ENCODE measurements around the gene GADD45GIP1. TPM values are rescaled to one million over a fixed set of nuclear protein-coding genes. Genes with fewer than 3 reads are reported as not detected.

GADD45GIP1 gene
- total RNA-seq, 2 donors from 2014 or later, result 16.1 to 41.9 TPM

DNA sequence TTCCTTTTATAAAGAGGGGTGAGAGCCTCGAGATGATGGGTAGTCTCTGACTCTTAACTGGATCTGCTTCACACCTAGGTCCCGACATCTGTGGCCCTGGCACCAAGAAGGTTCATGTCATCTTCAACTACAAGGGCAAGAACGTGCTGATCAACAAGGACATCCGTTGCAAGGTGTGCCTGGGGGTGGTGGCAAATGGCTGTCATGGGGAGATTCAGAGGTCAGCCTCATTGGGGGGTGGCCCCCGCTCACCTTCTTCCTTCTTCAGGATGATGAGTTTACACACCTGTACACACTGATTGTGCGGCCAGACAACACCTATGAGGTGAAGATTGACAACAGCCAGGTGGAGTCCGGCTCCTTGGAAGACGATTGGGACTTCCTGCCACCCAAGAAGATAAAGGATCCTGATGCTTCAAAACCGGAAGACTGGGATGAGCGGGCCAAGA is 17.0 kb downstream of the GADD45GIP1 start:
- Histone ChIP-seq H3K27me3 (no peaks in the 10 kb centered on the region), H3K9me3 (no peaks in the 10 kb centered on the region), H3K4me1 (peaks cover 19% of the 10 kb centered on the region), H3K27ac (peak overlapping the region; percentile 96), H3K36me3 (peaks cover 31% of the 10 kb centered on the region), H3K4me3 (peak overlapping the region; percentile 100), H3K9ac (ENCODE audit: low read depth in 2 of 2, low read length in 2 of 2) (peak overlapping the region in 1 of 2 donors; percentile 99)
- intact Hi-C loops (cut with DNase I), result no loop called here
- TF ChIP-seq CTCF (IDR thresholded peaks at IDR 0.05), result no peak
- no peak for DNase-seq

DNA sequence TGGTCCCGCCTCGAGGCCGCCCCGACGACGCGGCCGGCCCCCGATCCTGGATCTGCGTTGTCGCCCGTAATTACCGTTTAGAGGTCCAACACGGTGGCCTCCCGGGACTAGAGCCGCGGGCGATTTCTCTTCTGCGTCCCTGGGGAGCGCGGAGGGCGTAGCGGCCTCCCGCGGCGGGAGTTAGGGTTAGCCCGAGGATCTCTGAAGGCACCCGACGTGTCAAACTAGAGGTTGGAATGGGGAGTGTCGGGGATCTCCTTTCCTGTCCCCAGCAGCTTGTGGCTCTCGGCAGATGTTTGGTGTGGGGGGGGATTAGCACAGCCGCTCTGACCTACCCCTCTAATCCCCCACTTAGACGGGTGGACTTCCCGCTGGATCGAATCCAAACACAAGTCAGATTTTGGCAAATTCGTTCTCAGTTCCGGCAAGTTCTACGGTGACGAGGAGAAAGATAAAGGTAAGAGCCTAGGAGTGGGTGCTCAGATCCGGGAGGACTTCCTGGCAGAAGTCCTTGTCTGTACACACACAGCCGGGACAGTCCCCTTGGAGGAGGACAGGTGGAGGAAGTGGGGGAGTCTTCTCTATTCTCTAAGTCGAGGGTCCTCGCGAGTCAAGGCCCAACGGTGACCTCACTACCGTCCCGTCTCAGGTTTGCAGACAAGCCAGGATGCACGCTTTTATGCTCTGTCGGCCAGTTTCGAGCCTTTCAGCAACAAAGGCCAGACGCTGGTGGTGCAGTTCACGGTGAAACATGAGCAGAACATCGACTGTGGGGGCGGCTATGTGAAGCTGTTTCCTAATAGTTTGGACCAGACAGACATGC is 18.0 kb downstream of the GADD45GIP1 start:
- Histone ChIP-seq H3K4me3 (peak overlapping the region; percentile 100), H3K36me3 (peaks cover 31% of the 10 kb centered on the region), H3K9me3 (no peaks in the 10 kb centered on the region), H3K27ac (peak overlapping the region; percentile 96), H3K4me1 (peaks cover 19% of the 10 kb centered on the region), H3K27me3 (no peaks in the 10 kb centered on the region), H3K9ac (ENCODE audit: low read depth in 2 of 2, low read length in 2 of 2) (peak overlapping the region; percentile 96 to 99)
- no peak for TF ChIP-seq CTCF (IDR thresholded peaks at IDR 0.05)
- intact Hi-C loops (cut with DNase I), result no loop called here
- DNase-seq, result peak; percentile 46

GRCh38 chr19:12937927-12938778 is 18.9 kb downstream of the GADD45GIP1 start, which contains the start of gene CALR:
Gene CALR, plus strand, starts transcription at chr19:12938609. Its CDS starts 71 bp downstream, at chr19:12938680.
- intact Hi-C loops (cut with DNase I), result no loop called here
- peaks cover 19% of the 10 kb centered on the region for H3K4me1 ChIP-seq

DNA sequence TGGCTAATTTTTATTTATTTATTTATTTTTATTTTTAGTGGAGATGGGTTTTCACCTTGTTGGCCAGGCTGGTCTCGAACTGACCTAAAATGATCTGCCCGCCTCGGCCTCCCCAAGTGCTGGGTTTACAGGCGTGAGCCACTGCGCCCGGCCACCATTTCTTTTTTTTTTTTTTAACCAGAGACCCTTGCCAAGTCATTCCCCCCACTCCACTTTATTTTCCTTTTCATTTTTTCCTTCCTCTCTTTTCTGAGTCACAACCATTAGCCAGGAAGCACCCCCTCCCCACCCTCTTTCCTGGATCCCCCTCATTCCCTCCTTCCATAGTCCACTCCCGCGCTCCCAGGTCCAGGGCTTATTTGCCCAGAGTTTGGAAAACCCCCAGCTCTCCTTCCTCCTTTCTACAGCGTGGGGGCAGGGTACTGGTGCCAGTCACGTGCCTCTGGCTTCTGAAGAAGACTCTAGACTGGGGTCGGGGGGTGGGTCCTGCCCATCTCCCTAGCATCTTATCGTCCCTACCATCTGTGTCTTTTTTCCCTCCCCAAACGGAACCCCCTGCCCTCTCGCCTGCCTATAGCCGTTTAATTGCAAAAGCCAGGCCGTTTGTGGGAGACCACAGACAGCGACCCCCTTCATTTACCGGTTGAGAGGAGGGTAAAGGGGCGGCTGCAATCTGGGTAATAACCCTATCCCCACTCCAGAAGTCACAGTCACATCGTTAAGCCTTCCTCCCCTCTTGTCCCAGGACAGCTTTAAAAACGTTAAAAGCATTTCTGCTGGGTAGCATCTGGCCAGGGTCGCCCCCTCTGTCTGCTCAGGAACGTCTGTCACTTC is 19.7 kb downstream of the GADD45GIP1 start:
- no peaks in the 10 kb centered on the region for H3K9me3 ChIP-seq
- no peak for TF ChIP-seq CTCF (IDR thresholded peaks at IDR 0.05)
- H3K36me3 ChIP-seq, result peaks cover 20% of the 10 kb centered on the region
- peak overlapping the region; percentile 35 for H3K27ac ChIP-seq
- DNase-seq, result peak; percentile 66
- H3K4me1 ChIP-seq, result peaks cover 24% of the 10 kb centered on the region
- intact Hi-C loops (cut with DNase I), result no loop called here
- H3K4me3 ChIP-seq, result peak overlapping the region; percentile 100
- H3K27me3 ChIP-seq, result no peaks in the 10 kb centered on the region
- peak overlapping the region; percentile 68 to 99 for H3K9ac ChIP-seq (ENCODE audit: low read depth in 2 of 2, low read length in 2 of 2)

More at GRCh38 chr19:12937927-12938778, 18.9 kb downstream of the GADD45GIP1 start, which contains the start of gene CALR:
- Histone ChIP-seq H3K9me3 (no peaks in the 10 kb centered on the region), H3K27ac (peak within 1 kb of the TSS; percentile 96), H3K36me3 (peaks cover 24% of the 10 kb centered on the region), H3K9ac (ENCODE audit: low read depth in 2 of 2, low read length in 2 of 2) (peak within 1 kb of the TSS; percentile 96 to 99), H3K27me3 (no peaks in the 10 kb centered on the region), H3K4me3 (peak within 1 kb of the TSS; percentile 100)
- DNase-seq, result peak; percentile 99
- no peak for TF ChIP-seq CTCF (IDR thresholded peaks at IDR 0.05)

All from colonic mucosa (tissue), 4 donors.